Islet precursor cell (in vitro differentiated cells): Measurements from ENCODE around the gene HMX1.

Experiments
- DNase-seq: peaks from one replicate; pipeline ENCODE4 v3.0.0-alpha.2; 2018

The HMX1 gene

GRCh38 chr4:8891646-8892555, 20.3 kb upstream of the HMX1 start:
- no peak for DNase-seq

DNA sequence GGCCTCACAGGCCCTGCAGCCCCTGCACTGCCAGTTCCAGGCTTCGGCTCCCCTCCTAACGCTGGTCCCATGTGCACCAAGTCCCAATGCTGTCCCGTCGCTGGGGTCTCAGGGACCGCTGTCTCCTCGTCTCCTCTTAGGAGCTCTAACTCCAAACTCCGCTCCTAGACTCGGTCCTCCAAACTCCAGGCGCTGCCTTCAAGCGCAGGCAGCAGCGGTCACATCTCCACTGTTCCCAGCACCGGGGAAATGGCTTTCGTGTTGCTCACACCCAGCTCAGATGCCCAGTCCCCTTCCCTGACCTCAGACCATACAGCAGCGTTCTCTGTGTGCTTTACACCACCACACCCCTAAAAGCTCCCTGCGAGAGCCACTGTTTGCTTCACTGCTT, 19.6 kb upstream of the HMX1 start:
- DNase-seq, result no peak

GRCh38 chr4:8888856-8889255, 17.2 kb upstream of the HMX1 start:
- no peak for DNase-seq

DNA sequence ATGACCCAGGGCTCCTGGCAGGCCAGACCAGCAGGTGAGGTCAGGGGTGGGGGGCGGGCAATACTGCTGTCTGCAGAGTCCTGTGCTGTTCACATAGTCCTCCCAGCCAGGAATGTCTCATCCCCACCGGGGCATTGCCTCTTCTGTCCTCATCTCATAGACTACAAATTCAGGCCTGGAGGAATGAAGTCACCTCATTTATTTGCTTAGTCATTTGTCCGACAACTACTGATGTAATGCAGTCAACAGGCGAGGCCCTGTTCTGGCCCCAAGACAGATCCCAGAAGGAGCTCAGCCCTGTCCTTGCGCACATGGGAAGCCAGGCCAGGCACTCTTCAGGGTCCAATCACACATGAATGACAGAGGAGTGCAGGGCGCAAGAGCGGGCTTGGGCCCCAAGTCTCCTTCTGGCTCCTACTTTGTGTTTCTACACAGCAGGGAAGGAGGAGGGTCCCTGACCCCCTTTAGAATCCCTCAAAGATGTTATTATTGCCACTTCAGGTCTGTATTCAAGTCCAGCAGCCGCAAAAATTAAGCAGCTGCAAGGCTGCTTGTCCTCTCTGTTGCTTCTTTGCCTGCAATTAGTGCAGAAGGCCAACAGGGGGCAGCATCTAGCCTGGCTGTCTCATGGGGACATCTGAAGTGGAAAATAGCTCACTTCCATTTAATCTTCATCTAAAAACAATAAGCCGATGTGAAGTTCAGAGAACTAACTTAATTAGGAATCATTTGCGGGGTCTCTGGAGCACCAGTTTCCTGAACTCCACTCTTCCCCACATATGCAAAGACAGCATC, 15.2 kb upstream of the HMX1 start:
- peak; percentile 84 for DNase-seq

- no peak for DNase-seq
These were observed 10.6 kb upstream of the HMX1 start for GRCh38 chr4:8882239-8882638.

GRCh38 chr4:8880851-8881250, 9.2 kb upstream of the HMX1 start:
- no peak for DNase-seq

- no peak for DNase-seq
These were observed 7.9 kb upstream of the HMX1 start for GRCh38 chr4:8879574-8879973.

- DNase-seq, result no peak
These were observed 6.8 kb upstream of the HMX1 start for GRCh38 chr4:8878421-8878820.

- DNase-seq, result no peak
These were observed 6.1 kb upstream of the HMX1 start for GRCh38 chr4:8877780-8878040.

- no peak for DNase-seq
These were observed 5.5 kb upstream of the HMX1 start for GRCh38 chr4:8876982-8877779.

GRCh38 chr4:8874896-8875680, 3.4 kb upstream of the HMX1 start:
- DNase-seq, result no peak

DNA sequence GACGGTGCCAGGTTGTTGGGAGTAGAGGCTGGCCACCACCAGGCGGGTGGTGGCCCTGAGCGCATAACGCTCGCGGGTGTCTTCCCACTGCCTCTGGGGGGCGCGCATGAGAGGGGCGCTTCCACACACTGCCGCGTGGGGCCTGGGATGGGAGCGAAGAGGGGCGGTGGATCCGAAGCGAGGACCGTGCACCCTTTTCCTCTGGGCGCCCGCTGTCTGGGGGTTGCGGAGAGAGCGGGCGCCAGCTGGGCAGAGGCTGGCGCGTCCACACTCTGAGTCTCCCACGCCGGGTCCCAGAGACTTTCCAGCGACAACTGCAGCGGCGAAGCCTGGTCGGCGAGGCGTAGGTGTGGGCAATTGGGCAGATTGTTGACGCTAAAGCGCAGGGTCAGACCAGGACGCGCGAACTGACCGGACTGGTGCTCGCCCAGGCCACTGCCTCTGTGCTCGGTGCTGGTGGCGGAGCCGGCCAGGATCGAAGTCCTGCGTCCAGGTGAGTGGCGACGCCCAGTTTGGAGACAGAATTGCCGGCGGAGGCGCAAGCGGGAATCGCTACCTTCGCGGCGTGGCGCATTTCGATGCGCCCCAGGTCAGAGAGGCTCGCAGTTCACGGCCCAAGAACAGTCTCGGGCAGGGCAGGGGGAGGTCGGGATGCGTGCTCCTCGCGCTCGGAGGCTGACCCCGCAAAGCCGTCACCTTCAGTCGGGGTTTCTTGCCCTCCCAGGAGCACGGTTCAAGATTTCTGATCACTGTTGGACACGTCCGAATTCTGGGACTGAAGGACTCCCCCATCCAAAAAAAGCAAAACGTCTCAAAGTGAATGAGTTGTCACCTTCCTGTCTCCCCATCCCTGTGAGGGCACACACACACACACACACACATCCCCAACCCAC, 2.6 kb upstream of the HMX1 start:
- DNase-seq, result no peak

GRCh38 chr4:8872402-8873291, 1.0 kb upstream of the HMX1 start:
- DNase-seq, result no peak

DNA sequence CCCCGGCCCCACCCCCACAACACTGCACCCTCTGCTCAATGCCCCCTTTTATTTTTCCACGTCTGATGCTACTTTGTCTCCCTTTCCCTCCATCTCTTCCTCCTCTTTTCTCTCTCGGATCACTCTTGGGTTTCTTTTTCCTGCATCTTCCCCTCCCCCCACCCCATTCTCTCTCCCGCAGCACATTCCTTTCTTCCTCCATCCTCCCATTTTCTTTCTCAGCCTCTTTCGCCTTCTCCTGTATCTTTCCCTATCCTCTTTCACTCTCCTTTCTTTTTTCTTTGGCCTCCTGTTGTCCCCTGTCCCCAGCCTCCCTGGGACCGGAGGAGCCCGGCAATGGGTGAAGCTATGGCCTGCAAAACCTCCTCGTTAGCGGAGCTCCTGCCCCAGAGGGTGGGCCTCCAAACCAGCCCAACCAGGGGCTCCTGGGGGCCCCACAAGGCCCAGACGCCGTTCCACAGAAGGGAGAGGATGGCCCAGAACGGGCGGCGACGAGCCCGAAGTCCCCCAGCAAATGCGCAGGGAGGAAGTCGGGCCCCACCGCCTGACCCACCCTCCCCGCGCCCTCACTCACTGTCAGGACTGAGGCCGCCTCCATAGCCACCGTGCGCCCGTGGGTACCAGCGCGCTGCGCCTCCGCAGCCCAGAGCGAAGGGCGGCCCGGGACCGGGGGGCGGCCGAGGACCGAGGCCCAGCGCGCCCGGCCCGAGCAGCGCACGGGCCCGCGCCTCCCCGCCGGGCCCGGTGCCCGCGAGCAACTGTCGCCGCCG, 807 bp downstream of the HMX1 start:
- DNase-seq, result no peak

- no peak for DNase-seq
These were observed 1.6 kb downstream of the HMX1 start for GRCh38 chr4:8869898-8870646.

- DNase-seq, result no peak
These were observed 2.4 kb downstream of the HMX1 start for GRCh38 chr4:8869002-8869897.

- DNase-seq, result no peak
These were observed 3.2 kb downstream of the HMX1 start for GRCh38 chr4:8868321-8869001.
